Ramos (cell line): ENCODE results near the gene DDAH2.

ENCODE experiments used
- in situ Hi-C: fragments of 300-500 bp; cut with MboI; formaldehyde crosslinking; loops from one replicate; pipeline ENCODE4 v1.14.3; 2022; ENCODE audit warnings: low sequenced_read_pairs; ENCODE audit not compliant: unreplicated experiment

DDAH2 gene, protein sequence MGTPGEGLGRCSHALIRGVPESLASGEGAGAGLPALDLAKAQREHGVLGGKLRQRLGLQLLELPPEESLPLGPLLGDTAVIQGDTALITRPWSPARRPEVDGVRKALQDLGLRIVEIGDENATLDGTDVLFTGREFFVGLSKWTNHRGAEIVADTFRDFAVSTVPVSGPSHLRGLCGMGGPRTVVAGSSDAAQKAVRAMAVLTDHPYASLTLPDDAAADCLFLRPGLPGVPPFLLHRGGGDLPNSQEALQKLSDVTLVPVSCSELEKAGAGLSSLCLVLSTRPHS

DNA sequence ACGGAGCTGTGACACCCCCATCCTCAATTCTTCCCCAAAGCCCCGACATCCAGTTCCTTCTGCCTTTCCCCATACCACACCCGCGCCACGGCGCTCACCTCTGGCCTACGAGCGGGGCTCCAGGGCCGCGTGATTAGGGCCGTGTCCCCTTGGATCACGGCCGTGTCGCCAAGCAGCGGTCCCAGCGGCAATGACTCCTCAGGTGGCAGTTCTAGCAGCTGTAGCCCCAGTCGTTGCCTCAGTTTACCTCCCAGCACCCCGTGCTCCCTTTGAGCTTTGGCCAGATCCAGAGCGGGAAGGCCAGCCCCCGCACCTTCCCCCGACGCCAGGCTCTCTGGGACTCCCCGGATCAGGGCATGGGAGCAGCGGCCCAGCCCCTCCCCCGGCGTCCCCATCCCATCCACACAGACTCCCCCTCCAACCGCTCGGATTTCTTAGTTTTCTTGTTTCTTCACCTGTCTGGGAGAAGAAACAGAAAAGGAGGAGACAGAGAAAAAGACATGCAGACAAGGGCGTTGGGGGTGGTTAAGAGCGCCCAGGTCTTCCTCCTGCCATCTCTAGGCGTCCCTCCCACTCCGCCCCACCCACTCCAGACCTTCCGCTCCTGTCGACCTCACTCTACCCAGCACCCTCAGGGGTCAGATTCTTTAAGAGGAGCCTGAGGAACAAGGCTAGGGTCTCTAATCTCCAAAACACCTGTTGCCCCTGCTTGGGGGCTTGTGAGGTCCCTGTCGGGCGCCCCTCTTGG is at the start of gene DDAH2:
TSS of gene DDAH2 (minus strand) at position 533 of the 748 bp plus-strand sequence. CDS start at position 395, 138 bp downstream.
- in situ Hi-C loops, result no loop called here

DNA sequence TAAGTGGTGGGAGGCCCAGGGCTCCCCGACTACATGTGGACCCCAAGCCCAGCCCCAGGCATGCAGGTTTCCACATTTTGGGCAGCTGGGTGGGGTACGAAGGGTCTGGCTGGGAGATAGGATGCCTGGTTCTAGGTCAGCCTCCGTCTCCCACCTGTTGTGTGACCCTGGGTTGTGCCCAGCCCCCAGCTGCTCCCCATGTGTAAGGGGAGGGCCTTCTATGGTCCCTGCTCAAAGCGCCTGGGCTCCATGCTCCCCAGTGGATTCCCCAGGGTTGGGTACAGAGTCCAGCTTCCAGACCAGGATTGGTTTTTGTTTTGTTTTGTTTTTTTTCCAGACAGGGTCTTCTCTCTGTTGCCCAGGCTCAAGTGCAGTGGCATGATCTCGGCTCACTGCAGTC is 49.1 kb upstream of the DDAH2 start:
- in situ Hi-C loops, result no loop called here

DNA sequence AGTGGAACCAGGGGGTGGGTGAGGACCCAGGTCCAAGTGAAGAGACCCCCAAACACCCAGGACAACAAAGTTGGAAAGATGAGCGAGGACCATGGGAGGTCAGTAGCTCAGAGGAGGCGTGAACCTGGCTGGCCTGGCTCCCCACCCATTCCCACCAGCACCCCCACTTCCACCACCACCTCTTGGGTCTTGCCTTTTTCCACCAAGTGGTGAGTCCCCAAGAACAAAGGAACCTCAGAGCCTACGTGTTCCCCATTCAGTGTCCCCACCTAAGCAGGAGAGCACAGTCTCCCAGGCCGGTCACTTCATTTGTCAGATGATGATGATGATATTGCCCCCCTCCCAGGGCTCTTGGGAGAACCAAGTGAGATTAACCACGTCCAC is 48.6 kb upstream of the DDAH2 start:
- in situ Hi-C loops, result no loop called here

DNA sequence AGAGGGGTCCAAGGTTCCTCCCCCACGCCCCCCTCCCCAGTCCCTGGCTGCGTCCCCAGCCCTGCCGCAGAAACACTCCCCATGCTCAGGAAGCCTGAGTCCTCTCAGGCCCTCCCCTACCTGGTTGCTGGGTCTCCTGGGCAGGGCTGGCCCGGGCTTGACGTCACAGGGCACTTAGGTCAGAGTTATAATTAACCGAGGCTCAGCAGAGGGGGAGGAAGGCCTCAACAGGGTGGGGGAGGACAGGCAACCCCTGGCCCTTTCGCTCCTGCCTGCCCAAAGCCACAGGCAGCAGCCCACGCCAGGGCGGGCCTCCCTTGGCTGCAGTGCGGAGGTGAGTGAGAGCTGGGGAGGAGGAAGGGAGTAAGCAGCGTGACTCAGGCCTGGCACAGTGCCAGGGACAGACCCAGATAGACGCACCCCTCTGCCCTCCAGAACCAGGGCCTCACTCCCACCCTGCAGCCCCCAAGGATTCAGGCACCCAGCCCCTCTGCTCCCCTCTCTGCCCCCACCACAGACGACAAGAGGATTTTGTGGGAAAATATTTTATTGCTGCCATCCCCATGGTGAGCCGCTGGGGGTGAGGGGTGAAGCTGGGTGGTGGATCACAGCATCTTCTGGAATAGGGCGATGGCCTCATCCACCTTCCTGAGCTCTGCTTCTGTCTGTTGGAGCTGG is 48.0 kb upstream of the DDAH2 start, which contains the start of gene VWA7:
TSS of gene VWA7 (minus strand) at position 340 of the 678 bp plus-strand sequence. CDS start 549 bp downstream, outside the sequence.
- in situ Hi-C loops, result no loop called here

DNA sequence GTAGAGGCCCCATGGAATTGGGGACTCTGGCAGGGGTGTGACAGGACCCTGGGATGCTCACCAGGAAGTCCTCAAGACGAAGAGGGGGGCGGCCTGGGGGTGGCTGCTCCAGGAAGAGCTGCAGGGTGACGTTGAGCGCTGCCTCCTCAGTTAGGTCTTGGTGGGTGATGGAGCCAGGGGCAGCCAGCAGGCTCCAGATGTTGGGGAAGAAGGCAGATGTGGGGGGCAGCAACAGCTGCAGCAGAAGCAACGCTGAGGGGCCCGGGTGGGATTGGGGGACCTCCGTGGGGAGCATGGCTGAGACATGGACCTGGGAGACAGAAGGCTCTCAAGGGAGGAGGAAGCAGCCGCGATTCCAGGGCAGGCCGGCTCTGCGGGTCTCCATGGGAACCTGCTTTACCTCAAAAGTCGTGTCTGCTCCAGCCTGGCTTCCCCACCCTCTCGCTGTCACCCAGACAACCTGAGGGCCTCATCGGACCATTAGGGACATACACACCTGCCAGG is 47.4 kb upstream of the DDAH2 start:
- in situ Hi-C loops, result no loop called here

DNA sequence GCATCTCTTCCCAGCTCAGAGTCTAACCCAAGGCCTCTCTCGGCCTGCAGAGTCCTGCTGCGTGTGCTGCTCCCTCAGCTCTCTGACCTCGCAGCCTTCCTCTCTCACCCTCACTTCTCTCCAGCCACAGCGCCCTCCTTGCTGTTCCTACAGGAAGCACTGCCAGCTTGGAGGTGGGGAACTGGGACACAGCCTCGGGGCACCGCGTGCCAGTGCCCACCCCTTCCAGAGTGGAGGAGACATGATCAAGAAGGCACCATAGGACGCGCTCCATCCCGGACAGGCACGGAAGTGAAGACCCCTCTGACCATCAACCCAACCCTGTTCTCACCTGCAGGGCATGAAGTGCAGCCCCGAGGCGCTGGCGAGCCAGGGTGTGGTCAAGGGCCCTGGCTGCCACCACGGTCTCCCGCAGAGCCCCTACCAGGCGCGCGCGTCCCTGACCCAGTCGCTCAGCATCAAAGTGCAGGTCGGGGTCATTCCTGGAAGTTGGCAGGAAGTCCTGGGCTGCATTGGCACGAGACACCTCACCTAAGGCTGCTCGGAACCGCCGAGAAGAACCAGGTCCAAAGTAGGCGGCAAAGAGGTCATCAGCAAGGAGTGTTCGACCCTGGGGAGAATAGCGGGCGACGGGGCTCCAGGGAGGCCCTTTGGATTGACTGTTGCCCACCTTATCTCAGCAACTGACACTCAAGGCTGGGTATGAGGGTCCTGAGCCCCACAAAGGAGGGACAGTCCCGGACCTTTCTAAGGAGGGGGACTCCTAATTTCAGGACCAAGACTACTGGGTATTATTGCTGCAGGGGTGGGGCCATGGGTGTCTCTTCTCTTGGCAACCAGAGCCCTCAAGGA is 46.8 kb upstream of the DDAH2 start:
- in situ Hi-C loops, result no loop called here

DNA sequence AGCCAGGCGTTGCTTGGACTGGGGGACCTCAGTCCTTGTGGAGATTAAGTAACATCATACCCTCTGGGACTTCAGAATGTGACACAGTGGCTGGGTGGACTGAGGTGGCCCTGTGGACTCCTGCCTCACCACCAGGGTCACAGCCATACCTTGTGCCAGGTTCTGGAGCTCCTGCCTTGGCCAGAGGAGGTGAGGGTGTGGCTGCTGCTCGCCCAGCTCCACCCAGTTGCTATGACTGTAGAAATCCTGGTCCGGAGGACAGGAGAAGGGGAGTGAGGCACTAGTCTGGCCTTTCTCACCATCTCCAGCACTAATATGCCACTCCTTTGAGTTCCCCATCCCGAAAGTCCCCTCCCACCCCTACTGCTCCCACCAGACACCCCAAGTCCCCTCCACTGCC is 46.1 kb upstream of the DDAH2 start:
- in situ Hi-C loops, result no loop called here

DNA sequence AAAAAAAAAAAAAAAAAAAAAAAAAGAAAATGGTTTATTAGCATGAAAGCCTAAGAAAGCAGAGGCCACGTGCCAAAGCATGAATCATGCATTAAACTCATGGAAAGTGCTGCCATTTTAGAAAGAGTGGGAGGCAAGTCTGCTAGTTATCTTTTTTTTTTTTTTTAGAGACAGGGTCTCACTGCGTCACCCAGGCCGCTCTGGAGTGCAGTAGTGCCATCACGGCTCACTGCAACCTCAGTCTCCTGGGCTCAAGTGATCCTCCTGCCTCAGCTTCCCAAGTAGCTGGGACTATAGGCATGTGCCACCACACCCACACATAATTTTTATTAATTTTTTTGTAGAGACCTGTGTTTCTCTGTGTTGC is 42.9 kb upstream of the DDAH2 start:
- in situ Hi-C loops, result no loop called here

DNA sequence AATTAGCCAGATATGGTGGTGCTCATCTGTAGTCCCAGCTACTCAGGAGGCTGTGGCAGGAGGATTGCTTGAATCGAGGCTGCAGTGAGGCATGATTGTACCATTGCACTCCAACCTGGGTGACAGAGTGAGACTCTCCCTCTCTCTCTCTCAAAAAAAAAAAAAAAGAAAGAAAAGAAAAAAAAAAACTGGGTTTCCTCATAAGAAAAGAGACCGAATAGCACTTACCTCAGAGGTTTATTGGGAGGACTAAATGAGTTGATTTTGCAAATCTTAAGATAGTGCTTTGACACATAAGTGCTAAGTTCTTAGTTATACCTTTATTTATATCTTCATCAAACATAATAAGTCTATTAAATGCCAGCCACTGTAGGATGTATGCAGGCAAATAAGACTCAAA is 41.8 kb upstream of the DDAH2 start:
- in situ Hi-C loops, result no loop called here

DNA sequence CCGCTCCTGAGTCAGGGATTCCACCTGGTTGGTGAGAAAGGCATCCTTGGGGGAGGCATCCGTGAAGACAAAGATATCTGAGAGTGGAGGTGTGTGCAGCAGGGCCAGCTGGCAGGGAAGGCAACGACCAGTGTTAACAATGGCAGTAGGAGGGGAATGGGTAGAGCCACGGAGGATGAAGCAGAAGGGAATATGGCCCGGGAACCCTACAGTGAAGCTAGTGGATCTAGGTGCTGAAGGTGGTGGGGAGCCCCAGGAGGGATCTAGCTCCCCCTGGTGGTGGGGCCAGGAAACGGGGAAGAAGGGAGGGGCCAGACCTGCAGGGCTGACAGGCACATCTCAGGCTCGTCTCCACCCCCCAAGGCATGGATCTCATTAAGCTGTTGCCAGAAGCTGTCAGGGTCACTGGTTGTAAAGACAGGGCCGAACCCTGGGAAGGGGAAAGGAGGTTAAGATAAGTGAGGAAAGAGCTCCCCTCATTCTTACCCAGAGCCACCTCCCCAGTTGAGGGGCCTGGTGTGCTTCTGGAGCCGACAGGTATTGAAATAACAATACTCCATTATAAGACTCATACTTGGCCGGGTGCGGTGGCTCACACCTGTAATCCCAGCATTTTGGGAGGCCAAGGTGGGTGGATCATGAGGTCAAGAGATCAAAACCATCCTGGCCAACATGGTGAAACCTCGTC is 40.7 kb upstream of the DDAH2 start:
- in situ Hi-C loops, result no loop called here

DNA sequence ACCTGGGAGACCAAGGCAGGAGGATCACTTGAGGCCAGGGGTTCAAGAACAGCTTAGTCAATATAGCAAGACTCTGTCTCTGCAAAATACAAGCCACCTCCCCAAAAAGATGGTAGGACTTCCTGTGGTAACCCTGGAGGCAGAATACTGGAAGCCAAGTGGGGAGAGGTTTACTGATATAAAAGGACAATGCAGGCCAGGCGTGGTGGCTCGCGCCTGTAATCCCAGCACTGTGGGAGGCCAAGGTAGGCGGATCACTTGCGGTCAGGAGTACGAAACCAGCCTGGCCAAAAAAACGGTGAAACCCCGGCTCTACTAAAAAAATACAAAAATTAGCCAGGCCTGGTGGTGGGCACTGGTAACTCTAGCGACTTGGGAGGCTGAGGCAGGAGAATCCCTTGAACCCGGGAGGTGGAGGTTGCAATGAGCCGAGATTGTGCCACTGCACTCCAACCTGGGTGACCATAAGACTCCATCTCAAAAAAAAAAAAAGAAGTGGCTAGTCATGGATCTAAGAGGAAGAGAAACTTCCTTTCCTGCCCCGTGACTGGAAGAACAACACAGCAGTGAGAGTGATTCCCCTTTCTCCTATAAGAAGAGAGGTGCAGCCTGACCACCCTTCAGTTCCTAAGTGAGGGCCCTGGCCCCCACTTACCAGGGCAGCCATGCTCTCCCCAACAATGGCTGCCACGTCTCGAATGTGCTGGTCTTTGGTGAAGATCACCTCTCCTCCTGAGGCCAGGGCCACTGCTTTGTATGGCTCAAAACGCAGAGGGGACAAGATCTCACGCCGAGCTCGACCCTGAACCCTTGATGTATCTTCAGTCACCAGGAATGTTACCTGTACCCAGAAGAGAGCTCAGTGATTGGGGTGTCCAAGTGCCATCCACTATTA is 39.5 kb upstream of the DDAH2 start:
- in situ Hi-C loops, result no loop called here

DNA sequence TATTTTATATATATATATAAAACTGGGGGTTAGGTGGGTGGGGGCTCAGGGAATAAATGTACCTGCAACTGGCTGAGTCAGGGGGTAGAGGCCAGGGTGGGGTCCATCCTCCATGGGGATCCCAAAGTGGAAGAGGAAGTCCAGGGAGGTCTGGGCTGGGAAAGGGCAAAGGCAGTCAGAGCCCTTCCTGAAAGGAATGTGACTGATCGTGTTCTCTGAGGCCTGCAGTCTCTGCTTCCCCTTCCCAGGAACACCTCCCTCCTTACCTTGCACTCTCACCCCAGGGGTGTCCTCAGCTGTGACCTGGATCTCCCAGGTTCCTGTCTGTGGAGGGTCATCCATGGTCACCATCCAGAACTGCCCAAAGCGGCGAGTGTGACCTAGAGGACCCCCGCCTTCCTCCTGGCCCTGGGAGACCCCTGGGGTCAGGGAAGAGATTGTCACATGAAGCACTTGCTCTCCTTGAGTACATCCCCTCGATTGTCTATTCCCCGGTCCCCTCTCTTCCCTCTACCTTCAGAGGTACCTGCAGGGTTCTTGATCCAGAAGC is 38.1 kb upstream of the DDAH2 start:
- in situ Hi-C loops, result no loop called here

DNA sequence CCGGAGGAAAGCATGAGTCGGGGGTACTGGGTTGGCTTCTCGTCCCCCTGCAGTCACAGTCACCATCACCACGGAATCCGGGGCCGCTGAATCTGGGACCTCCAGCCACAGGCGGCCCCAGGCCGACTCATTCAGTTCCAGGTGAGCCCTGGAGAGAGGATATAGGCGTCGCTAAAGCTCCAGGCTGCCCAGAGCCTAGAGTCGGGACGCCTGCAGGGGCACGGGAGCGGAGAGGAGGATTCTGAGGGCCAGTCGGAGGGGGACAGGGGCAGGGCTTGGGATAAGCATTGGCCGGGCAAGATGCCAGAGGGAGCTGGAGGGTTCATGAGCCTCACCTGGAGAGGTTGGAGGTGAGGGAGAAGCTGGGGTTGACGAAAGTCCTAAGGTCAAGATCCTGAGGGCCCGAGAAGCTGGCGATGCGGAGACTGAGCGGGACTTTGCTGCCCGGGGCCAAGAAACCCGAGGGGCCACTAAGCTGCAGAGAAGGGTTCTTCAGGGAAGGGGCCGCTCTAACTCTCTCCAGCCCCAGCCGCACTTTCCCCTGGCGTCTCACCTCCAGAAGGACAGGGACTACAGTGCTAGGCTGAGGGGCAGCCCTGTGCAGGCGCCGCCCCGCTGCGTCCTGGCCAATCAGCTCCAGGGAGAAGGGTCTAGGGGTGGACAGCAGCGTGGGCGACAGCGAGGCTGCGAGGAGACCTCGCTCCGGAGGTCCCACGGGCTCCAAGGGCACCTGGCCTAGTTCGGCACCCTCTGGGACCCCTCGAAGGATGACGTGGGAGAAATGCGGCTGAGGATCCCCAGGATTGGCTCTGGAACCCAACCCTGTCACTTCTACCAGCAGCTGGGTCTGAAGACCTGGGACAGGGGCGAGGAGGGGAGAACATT is 37.1 kb upstream of the DDAH2 start:
- in situ Hi-C loops, result no loop called here

DNA sequence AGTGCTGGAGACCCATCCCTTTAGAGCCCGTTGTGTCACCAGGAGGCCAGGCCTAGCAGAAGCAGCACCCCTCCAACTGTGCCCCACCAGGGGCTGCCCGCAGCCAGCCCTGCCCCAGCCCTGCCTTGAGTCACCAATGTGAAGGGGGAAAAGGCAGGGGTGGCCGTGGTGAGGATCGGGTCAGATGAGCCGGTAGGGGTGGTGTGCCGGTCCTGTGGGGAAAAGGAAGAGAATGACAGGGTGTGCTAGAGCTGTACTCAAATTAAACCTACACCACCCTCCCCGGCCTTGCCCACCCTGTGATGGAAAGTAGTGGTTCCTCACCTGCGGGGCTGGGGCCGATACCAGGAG is 36.4 kb upstream of the DDAH2 start:
- in situ Hi-C loops, result no loop called here

DNA sequence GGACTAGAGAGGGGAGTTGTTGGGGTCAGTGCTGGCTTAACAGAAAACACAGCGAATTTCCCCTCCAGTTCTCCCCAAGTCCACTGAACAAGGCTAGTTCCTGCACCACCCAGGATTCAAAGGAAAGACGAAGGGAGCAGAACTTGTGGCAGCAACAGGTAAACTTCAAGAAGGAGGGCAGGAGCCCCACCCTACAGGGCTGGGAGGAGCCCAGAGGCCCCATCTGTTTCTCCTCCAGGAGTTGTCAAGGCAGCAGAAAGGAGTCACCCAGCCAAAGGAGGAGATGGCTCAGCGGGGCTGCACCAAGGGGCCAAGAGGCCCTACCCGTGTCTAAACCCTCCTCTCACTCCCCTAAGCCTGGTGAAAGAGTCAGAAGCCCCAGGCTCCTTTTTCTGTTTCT is 35.1 kb upstream of the DDAH2 start:
- in situ Hi-C loops, result no loop called here

DNA sequence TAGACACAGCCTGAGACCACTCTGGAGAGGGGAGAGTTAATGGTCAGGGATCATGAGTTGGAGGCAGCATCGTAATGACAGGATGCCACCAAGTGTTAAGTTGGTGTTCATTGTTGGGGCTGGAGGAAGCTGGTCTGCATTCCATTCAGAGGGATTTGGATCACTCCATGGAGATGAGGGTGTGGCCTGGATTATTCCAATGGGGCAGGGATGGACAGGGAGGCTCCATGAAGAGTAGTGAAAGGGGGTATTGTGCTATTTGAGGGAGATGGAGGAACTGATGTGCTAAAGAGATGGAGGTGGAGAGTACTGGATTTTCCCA is 34.5 kb upstream of the DDAH2 start:
- in situ Hi-C loops, result no loop called here

DNA sequence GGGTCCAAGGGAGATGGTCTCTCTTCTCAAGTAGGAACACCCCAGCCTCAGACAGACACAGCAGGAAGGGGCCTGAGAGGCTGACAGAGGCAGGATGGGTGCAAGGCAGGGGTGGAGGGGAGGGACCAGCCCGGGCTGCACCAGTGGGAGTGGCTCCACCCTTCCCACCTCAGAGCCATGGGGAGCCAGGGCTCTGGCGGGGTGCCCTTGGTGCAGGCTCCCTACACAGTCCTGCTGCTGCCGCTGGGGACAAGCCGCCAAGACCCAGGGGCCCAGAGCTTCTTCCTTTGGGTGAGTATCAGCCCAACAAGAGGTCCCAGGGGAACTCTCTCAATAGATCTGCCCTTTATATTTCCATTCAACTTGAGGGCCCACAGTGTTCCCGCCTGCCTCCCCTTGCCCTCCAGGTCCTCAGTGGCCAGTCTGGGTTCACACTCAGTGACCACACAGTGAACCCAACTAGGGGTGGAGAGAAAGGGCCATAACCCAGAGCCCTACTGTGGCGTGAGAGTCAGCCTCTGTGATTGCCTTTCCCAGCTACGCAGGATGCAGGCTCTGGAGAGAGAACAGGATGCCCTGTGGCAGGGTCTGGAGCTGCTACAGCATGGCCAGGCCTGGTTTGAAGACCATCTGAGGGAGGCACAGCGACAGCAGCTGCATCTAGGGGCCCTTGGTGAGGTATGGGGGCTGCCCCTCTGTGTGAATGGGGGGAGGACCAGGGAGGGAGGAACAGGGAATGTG is 33.9 kb upstream of the DDAH2 start:
- in situ Hi-C loops, result no loop called here
